ENCODE measurements around the gene FKBP1A.

Gene FKBP1A

GRCh38 chr20:1392693-1393506 is at the start of gene FKBP1A:
Gene FKBP1A, minus strand, starts transcription at chr20:1393054. Its CDS starts 56 bp downstream, at chr20:1392998.
- Mint-ChIP-seq H3K27ac (peak within 1 kb of the TSS; percentile 95), H3K36me3 (ENCODE audit: low read depth) (peaks cover 23% of the 10 kb centered on the region), H3K4me1 (ENCODE audit: low read depth) (peaks cover 52% of the 10 kb centered on the region), H3K9me3 (no peaks in the 10 kb centered on the region), H3K27me3 (no peaks in the 10 kb centered on the region), H3K4me3 (peak within 1 kb of the TSS; percentile 96)

DNA sequence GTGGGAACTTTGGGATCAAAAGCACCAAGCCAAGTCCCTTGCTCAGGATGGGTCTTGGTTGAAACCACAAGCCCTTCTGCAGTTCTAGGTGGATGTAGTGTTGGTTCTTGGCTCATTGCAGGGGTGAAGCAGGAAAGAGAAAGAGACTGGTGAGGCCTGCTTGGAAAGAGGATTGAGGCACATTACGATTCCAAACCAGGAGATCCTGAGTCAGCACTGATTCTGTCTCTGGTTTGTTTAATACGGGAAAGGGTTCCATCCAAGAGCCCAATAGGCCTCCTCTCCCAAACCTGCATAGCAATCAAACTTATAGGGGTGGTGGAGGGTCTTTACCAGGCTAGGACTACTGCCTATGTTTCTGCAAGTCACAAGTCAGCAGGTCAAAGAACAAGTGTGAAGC is 49.5 kb upstream of the FKBP1A start:
- Mint-ChIP-seq H3K4me1 (ENCODE audit: low read depth) (peaks cover 11% of the 10 kb centered on the region), H3K9me3 (no peaks in the 10 kb centered on the region), H3K4me3 (no peak overlapping the region)

GRCh38 chr20:1441133-1441532 is 48.3 kb upstream of the FKBP1A start:
- no peak overlapping the region for H3K4me3 Mint-ChIP-seq
- H3K27ac Mint-ChIP-seq: no peak overlapping the region
- peaks cover 49% of the 10 kb centered on the region for H3K36me3 Mint-ChIP-seq (ENCODE audit: low read depth)
- H3K27me3 Mint-ChIP-seq: no peaks in the 10 kb centered on the region
- peaks cover 16% of the 10 kb centered on the region for H3K4me1 Mint-ChIP-seq (ENCODE audit: low read depth)
- no peaks in the 10 kb centered on the region for H3K9me3 Mint-ChIP-seq

More for the DNA sequence above, 49.5 kb upstream of the FKBP1A start:
- H3K27ac Mint-ChIP-seq: no peak overlapping the region
- peaks cover 60% of the 10 kb centered on the region for H3K36me3 Mint-ChIP-seq (ENCODE audit: low read depth)
- no peaks in the 10 kb centered on the region for H3K27me3 Mint-ChIP-seq

DNA sequence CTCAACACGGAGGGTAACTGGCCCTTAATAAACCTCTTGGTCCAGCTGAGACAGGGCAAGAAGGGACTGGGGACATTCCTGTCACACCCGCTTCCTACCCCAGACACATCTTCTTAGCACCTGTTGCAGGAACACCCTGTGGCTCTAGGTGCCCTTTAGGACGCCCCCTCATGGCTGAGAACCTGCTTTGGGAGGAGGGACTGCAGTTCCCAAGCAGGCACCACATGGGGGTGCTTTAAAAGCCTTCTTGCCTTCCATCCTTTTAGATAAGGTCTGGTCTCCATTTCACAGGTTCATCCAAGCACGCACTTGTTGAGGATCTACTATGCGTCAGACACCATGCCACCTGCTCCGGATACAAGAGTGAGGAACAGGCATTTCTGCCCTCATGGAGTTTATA is 47.2 kb upstream of the FKBP1A start:
- Mint-ChIP-seq H3K4me1 (ENCODE audit: low read depth) (peaks cover 27% of the 10 kb centered on the region), H3K36me3 (ENCODE audit: low read depth) (peaks cover 40% of the 10 kb centered on the region), H3K9me3 (no peaks in the 10 kb centered on the region), H3K4me3 (no peak overlapping the region), H3K27ac (no peak overlapping the region), H3K27me3 (no peaks in the 10 kb centered on the region)

DNA sequence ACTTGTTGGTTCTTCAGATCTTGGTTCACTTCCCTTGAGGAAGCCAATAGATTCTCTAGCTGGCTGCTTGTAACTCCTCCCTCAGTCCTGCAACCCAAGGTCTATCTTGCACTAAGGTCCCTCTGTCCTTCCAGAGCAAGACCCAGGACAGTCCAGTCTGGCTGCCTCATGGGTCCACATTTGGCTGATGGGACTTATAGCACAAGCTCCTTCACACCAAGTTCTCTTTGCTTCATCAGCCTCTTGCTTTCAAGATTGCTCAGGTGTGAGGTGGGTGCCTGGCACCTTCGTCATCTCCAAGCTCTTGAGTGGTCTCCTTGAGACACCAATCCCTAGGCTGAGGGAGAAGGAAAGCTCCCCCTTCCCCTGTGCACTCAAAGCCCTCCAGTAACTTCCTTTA is 45.5 kb upstream of the FKBP1A start:
- no peaks in the 10 kb centered on the region for H3K9me3 Mint-ChIP-seq
- peaks cover 24% of the 10 kb centered on the region for H3K36me3 Mint-ChIP-seq (ENCODE audit: low read depth)
- no peak overlapping the region for H3K4me3 Mint-ChIP-seq
- no peak overlapping the region for H3K27ac Mint-ChIP-seq
- H3K27me3 Mint-ChIP-seq: no peaks in the 10 kb centered on the region
- peaks cover 36% of the 10 kb centered on the region for H3K4me1 Mint-ChIP-seq (ENCODE audit: low read depth)

- Mint-ChIP-seq H3K4me1 (ENCODE audit: low read depth) (peaks cover 35% of the 10 kb centered on the region), H3K4me3 (no peak overlapping the region), H3K9me3 (no peaks in the 10 kb centered on the region), H3K27ac (peak overlapping the region; percentile 14), H3K27me3 (no peaks in the 10 kb centered on the region), H3K36me3 (ENCODE audit: low read depth) (peaks cover 14% of the 10 kb centered on the region)
Measured at GRCh38 chr20:1437235-1437904, 44.5 kb upstream of the FKBP1A start.

DNA sequence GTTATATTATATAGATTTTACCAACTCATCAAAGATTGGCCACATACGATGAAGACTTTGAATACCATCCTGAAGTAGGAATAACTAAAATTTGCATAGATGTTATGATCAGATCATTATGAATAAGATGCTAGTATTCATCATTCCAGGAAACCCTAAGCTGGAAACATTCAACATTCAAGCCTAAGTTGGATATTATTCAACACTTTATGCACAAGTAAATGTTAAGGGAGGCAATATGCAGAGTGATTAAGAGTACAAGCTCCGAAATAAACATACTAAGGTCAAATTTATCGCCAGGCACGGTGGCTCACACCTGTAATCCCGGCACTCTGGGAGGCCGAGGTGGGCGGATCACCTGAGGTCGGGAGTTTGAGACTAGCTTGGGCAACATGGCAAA is 43.4 kb upstream of the FKBP1A start:
- Mint-ChIP-seq H3K4me1 (ENCODE audit: low read depth) (peaks cover 32% of the 10 kb centered on the region), H3K27ac (no peak overlapping the region), H3K27me3 (peaks cover 6% of the 10 kb centered on the region), H3K36me3 (ENCODE audit: low read depth) (peaks cover 3% of the 10 kb centered on the region), H3K9me3 (no peaks in the 10 kb centered on the region), H3K4me3 (no peak overlapping the region)

GRCh38 chr20:1435337-1435699 is 42.5 kb upstream of the FKBP1A start:
- Mint-ChIP-seq H3K27ac (no peak overlapping the region), H3K36me3 (ENCODE audit: low read depth) (no peaks in the 10 kb centered on the region), H3K27me3 (peaks cover 7% of the 10 kb centered on the region), H3K4me3 (peak overlapping the region; percentile 7), H3K4me1 (ENCODE audit: low read depth) (peaks cover 32% of the 10 kb centered on the region), H3K9me3 (no peaks in the 10 kb centered on the region)

GRCh38 chr20:1434571-1435336 is 41.9 kb upstream of the FKBP1A start:
- peak overlapping the region; percentile 7 for H3K4me3 Mint-ChIP-seq
- no peaks in the 10 kb centered on the region for H3K36me3 Mint-ChIP-seq (ENCODE audit: low read depth)
- H3K27me3 Mint-ChIP-seq: peaks cover 9% of the 10 kb centered on the region
- peaks cover 30% of the 10 kb centered on the region for H3K4me1 Mint-ChIP-seq (ENCODE audit: low read depth)
- H3K27ac Mint-ChIP-seq: peak overlapping the region; percentile 61
- no peaks in the 10 kb centered on the region for H3K9me3 Mint-ChIP-seq

- H3K9me3 Mint-ChIP-seq: no peaks in the 10 kb centered on the region
- H3K4me1 Mint-ChIP-seq (ENCODE audit: low read depth): peaks cover 33% of the 10 kb centered on the region
- no peak overlapping the region for H3K4me3 Mint-ChIP-seq
- H3K27ac Mint-ChIP-seq: no peak overlapping the region
- no peaks in the 10 kb centered on the region for H3K36me3 Mint-ChIP-seq (ENCODE audit: low read depth)
- peaks cover 18% of the 10 kb centered on the region for H3K27me3 Mint-ChIP-seq
Measured at GRCh38 chr20:1431158-1431557, 38.3 kb upstream of the FKBP1A start.

GRCh38 chr20:1430004-1430451 is 37.2 kb upstream of the FKBP1A start:
- no peaks in the 10 kb centered on the region for H3K9me3 Mint-ChIP-seq
- no peak overlapping the region for H3K4me3 Mint-ChIP-seq
- H3K27me3 Mint-ChIP-seq: peaks cover 18% of the 10 kb centered on the region
- no peak overlapping the region for H3K27ac Mint-ChIP-seq
- peaks cover 25% of the 10 kb centered on the region for H3K4me1 Mint-ChIP-seq (ENCODE audit: low read depth)
- H3K36me3 Mint-ChIP-seq (ENCODE audit: low read depth): no peaks in the 10 kb centered on the region

- Mint-ChIP-seq H3K27ac (no peak overlapping the region), H3K36me3 (ENCODE audit: low read depth) (no peaks in the 10 kb centered on the region), H3K4me1 (ENCODE audit: low read depth) (peaks cover 17% of the 10 kb centered on the region), H3K9me3 (no peaks in the 10 kb centered on the region), H3K27me3 (peaks cover 18% of the 10 kb centered on the region), H3K4me3 (no peak overlapping the region)
Measured at GRCh38 chr20:1429143-1429728, 36.4 kb upstream of the FKBP1A start.

GRCh38 chr20:1427457-1428054 is 34.7 kb upstream of the FKBP1A start:
- Mint-ChIP-seq H3K4me3 (no peak overlapping the region), H3K27ac (no peak overlapping the region), H3K9me3 (no peaks in the 10 kb centered on the region), H3K36me3 (ENCODE audit: low read depth) (no peaks in the 10 kb centered on the region), H3K27me3 (peaks cover 18% of the 10 kb centered on the region), H3K4me1 (ENCODE audit: low read depth) (peaks cover 16% of the 10 kb centered on the region)

DNA sequence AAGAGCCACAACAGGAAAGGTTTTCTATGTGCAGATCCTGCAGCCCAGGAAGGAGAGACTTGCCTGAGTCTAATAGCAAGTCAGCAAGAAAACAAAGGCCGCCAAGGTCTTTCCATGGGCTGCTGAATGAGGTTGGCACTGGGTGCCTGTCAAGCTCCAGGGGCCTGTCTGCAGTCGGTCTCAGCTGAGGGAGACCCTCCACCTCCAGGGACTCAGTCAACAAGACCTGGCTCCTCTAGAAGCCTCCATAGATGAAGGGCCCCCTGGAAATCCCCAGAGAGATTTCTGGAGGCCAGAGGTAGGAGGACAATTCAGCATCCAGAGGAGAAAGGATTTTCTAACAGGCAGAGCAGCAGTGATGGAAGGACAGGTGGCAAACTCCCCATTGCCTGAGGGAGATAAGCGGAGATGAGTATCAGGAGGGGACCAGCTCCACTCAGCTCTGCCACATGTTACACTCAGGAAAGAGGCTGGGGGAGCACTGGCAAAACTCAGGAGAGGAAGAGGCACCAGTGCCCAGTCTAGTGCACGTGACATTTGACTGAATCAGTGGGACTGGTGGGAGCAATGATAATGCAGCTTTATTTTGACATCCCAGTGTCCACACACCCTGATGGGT is 33.5 kb upstream of the FKBP1A start:
- Mint-ChIP-seq H3K27me3 (peaks cover 14% of the 10 kb centered on the region), H3K4me1 (ENCODE audit: low read depth) (peaks cover 11% of the 10 kb centered on the region), H3K36me3 (ENCODE audit: low read depth) (no peaks in the 10 kb centered on the region), H3K9me3 (peaks cover 4% of the 10 kb centered on the region), H3K27ac (peak overlapping the region; percentile 24), H3K4me3 (no peak overlapping the region)
